ENCODE results near the gene SYNE2. TPM values are rescaled to one million over a fixed set of nuclear protein-coding genes. Genes with fewer than 3 reads are reported as not detected.

The SYNE2 gene
- total and polyA plus RNA-seq, 10 of the 15 experiments (the other 5 are each of a cell fraction or from before 2014, with no cell fraction given), result 2.1 to 52.7 (median 38.1) TPM

DNA sequence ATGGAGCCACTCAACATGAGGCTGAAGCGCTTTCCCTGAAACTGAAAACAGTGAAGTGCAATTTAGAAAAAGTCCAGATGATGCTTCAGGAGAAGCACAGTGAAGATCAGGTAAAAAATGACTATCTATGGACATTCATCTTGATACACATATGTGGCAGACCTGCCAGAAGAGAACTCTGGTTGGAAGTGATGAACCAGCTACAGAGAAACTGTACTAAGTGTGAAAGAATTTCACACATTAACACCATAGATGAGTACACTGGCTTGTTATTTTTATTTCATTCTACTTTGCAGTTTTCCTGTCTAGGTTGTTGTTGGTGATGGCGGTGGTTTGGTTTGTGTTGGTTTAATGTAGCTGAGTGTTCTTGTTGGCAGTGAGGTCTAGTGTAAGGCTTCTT, 266.7 kb downstream of the SYNE2 start (continued):
- TF ChIP-seq, protein P1, sequence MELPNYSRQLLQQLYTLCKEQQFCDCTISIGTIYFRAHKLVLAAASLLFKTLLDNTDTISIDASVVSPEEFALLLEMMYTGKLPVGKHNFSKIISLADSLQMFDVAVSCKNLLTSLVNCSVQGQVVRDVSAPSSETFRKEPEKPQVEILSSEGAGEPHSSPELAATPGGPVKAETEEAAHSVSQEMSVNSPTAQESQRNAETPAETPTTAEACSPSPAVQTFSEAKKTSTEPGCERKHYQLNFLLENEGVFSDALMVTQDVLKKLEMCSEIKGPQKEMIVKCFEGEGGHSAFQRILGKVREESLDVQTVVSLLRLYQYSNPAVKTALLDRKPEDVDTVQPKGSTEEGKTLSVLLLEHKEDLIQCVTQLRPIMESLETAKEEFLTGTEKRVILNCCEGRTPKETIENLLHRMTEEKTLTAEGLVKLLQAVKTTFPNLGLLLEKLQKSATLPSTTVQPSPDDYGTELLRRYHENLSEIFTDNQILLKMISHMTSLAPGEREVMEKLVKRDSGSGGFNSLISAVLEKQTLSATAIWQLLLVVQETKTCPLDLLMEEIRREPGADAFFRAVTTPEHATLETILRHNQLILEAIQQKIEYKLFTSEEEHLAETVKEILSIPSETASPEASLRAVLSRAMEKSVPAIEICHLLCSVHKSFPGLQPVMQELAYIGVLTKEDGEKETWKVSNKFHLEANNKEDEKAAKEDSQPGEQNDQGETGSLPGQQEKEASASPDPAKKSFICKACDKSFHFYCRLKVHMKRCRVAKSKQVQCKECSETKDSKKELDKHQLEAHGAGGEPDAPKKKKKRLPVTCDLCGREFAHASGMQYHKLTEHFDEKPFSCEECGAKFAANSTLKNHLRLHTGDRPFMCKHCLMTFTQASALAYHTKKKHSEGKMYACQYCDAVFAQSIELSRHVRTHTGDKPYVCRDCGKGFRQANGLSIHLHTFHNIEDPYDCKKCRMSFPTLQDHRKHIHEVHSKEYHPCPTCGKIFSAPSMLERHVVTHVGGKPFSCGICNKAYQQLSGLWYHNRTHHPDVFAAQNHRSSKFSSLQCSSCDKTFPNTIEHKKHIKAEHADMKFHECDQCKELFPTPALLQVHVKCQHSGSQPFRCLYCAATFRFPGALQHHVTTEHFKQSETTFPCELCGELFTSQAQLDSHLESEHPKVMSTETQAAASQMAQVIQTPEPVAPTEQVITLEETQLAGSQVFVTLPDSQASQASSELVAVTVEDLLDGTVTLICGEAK (IDR thresholded peaks at IDR 0.05; ENCODE audit: borderline replicate concordance), result no peak
- no peak for TF ChIP-seq NR2C1 (IDR thresholded peaks at IDR 0.05)
- no peak for TF ChIP-seq ZSCAN29 (IDR thresholded peaks at IDR 0.05)
- no peak for TF ChIP-seq GABPA (IDR thresholded peaks at IDR 0.05; ENCODE audit: low read depth)

DNA sequence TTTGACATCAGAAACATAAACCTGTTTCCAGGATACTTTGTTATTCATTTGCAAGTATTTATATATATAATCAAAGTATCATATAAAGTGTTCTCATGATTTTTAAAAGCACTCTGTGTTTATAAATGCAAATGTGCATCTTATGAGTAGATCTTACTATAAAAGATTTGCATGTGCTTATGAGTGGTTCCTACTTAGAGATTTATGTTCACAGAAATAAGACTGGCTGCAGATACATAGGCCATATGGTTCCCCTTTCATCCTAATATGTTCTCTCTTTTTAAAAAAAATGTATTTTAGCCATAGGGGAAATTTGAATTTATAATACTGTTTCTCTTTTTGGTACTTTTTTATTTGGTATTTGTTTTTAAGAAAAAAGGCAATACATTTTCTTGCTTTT, 267.2 kb downstream of the SYNE2 start:
- SMC1A ChIA-PET (ENCODE audit: uncharacterized antibody, unreplicated experiment), result interaction anchor here (0.9 kb wide), 1 partner anchor 14 kb away, joined by 3 read pairs; no protein-coding TSS in a partner anchor
- no peaks in the 10 kb centered on the region for H3K4me1 ChIP-seq (ENCODE audit: control insufficient read depth, insufficient read depth, low read length)
- DNase-seq (ENCODE audit: low read depth, low spot score) (no peak), FAIRE-seq (no peak), ATAC-seq (no peak)
- POLR2A ChIA-PET, result no interaction called here
- no peak overlapping the region for H3K4me3 ChIP-seq
- CTCF ChIA-PET, result interaction anchor here (1.5 kb wide), 1 partner anchor 176 kb away, joined by 4 read pairs; no protein-coding TSS in a partner anchor
- intact Hi-C loops (cut with micrococcal nuclease; ENCODE audit: unreplicated experiment) (no loop called here), in situ Hi-C loops (cut with MboI) (no loop called here)
- H3K9me3 ChIP-seq (replicated peaks; ENCODE audit: control insufficient read depth, insufficient read depth, low read length), result no peaks in the 10 kb centered on the region
- TF ChIP-seq TCF3 (IDR thresholded peaks at IDR 0.05; ENCODE audit: borderline replicate concordance, insufficient read depth, low read depth, low read length) (no peak), MEF2B (IDR thresholded peaks at IDR 0.05; ENCODE audit: partially characterized antibody, poor library complexity, severe bottlenecking) (no peak), MEF2A (IDR thresholded peaks at IDR 0.05; ENCODE audit: insufficient read depth, low read depth, low read length) (no peak), PAX5 (IDR thresholded peaks at IDR 0.05; ENCODE audit: borderline replicate concordance, low read depth, low read length) (no peak), NBN (IDR thresholded peaks at IDR 0.05) (no peak), ETV6 (conservative IDR thresholded peaks at IDR 0.05 in 1 of 2, IDR thresholded peaks at IDR 0.05 in 1 of 2; ENCODE audit: borderline replicate concordance in 1 of 2, low read depth in 1 of 2) (no peak)
- TF ChIP-seq, protein P2, sequence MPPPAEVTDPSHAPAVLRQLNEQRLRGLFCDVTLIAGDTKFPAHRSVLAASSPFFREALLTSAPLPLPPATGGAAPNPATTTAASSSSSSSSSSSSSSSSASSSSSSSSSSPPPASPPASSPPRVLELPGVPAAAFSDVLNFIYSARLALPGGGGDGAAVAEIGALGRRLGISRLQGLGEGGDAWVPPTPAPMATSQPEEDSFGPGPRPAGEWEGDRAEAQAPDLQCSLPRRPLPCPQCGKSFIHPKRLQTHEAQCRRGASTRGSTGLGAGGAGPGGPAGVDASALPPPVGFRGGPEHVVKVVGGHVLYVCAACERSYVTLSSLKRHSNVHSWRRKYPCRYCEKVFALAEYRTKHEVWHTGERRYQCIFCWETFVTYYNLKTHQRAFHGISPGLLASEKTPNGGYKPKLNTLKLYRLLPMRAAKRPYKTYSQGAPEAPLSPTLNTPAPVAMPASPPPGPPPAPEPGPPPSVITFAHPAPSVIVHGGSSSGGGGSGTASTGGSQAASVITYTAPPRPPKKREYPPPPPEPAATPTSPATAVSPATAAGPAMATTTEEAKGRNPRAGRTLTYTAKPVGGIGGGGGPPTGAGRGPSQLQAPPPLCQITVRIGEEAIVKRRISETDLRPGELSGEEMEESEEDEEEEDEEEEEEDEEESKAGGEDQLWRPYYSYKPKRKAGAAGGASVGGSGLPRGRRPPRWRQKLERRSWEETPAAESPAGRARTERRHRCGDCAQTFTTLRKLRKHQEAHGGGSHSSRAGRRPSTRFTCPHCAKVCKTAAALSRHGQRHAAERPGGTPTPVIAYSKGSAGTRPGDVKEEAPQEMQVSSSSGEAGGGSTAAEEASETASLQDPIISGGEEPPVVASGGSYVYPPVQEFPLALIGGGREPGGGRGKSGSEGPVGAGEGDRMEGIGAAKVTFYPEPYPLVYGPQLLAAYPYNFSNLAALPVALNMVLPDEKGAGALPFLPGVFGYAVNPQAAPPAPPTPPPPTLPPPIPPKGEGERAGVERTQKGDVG (CRISPR knock-in tag; IDR thresholded peaks at IDR 0.05), result no peak
- TF ChIP-seq, protein P3, sequence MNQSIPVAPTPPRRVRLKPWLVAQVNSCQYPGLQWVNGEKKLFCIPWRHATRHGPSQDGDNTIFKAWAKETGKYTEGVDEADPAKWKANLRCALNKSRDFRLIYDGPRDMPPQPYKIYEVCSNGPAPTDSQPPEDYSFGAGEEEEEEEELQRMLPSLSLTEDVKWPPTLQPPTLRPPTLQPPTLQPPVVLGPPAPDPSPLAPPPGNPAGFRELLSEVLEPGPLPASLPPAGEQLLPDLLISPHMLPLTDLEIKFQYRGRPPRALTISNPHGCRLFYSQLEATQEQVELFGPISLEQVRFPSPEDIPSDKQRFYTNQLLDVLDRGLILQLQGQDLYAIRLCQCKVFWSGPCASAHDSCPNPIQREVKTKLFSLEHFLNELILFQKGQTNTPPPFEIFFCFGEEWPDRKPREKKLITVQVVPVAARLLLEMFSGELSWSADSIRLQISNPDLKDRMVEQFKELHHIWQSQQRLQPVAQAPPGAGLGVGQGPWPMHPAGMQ (IDR thresholded peaks at IDR 0.05; ENCODE audit: borderline replicate concordance), result no peak
- TF ChIP-seq, protein P4, sequence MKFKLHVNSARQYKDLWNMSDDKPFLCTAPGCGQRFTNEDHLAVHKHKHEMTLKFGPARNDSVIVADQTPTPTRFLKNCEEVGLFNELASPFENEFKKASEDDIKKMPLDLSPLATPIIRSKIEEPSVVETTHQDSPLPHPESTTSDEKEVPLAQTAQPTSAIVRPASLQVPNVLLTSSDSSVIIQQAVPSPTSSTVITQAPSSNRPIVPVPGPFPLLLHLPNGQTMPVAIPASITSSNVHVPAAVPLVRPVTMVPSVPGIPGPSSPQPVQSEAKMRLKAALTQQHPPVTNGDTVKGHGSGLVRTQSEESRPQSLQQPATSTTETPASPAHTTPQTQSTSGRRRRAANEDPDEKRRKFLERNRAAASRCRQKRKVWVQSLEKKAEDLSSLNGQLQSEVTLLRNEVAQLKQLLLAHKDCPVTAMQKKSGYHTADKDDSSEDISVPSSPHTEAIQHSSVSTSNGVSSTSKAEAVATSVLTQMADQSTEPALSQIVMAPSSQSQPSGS (IDR thresholded peaks at IDR 0.05; ENCODE audit: low read length), result no peak
- H2AFZ ChIP-seq (ENCODE audit: control insufficient read depth, low read depth, low read length), result no peak overlapping the region
- no peak overlapping the region for H3K9ac ChIP-seq (ENCODE audit: control insufficient read depth, insufficient read depth, low read length)
- no peaks in the 10 kb centered on the region for H4K20me1 ChIP-seq (ENCODE audit: control insufficient read depth, insufficient read depth)
- H3K4me2 ChIP-seq (ENCODE audit: control insufficient read depth, insufficient read depth), result no peak overlapping the region
- no peaks in the 10 kb centered on the region for H3K79me2 ChIP-seq (ENCODE audit: control insufficient read depth, insufficient read depth, low read length)
- H3K36me3 ChIP-seq (ENCODE audit: control insufficient read depth in 2 of 2, insufficient read depth in 2 of 2, low read length in 1 of 2), result peaks cover 6 to 17% of the 10 kb centered on the region in 2 experiments
- no peaks in the 10 kb centered on the region for H3K27me3 ChIP-seq (replicated peaks in 1 of 2; ENCODE audit: control insufficient read depth in 2 of 2, insufficient read depth in 2 of 2, low read length in 1 of 2)
- RAD21 ChIA-PET (ENCODE audit: unreplicated experiment), result no interaction called here
- no peak overlapping the region for H3K27ac ChIP-seq (ENCODE audit: control insufficient read depth, insufficient read depth)
- no TSS peak for BruUV-seq (replicated peaks)
